Measurements from ENCODE around the gene MAD1L1. TPM values are rescaled to one million over a fixed set of nuclear protein-coding genes. Genes with fewer than 3 reads are reported as not detected.
"Not testable (repeated sequence)": the region's sequence is repeated elsewhere in the genome, so short reads cannot be mapped to it uniquely, and the experiment has no call there.

MAD1L1 gene
- total RNA-seq, 2 donors from 2014 or later: 81.3 to 115 TPM

DNA sequence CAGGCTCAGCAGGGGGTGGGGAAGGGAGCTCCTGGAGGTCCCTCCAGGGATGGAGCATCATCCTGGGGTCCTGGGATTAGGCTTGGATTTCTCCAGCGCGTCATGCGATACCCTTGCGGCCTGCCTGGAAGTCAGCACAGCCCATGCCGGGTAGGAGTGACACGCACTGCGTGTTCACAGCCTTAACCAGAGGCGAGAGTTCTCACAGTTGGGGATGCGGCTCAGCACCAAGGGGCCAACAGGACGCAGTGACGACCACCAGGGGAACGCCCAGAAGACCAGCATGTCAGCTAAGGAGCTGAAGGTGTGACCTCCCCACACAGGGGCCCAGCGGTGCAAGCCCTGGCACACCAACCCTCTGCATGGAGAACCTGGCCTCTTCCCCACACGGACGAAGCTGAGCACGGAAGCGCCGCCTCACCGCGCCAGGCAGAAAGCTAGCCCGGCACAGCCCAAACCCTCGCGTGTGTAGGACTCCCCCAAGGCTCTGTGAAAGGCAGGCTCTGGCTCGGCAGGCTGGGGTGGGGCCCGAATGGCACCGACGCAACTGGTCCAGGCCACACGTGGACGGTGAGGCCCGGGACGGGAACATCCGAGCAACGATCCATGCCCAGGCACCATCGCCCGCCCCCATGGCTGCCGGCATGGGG lies 364.1 kb downstream of the MAD1L1 start:
- H3K4me3 Mint-ChIP-seq: no peak overlapping the region
- peaks cover 9% of the 10 kb centered on the region for H3K4me1 Mint-ChIP-seq
- no peak overlapping the region for H3K27ac Mint-ChIP-seq
- no peaks in the 10 kb centered on the region for H3K9me3 ChIP-seq (ENCODE audit: control insufficient read depth, low read length, poor library complexity, severe bottlenecking)
- H3K27me3 Mint-ChIP-seq: no peaks in the 10 kb centered on the region
- no peak for ATAC-seq
- H3K36me3 Mint-ChIP-seq (ENCODE audit: low read depth): peaks cover 3% of the 10 kb centered on the region
- DNase-seq: no peak

DNA sequence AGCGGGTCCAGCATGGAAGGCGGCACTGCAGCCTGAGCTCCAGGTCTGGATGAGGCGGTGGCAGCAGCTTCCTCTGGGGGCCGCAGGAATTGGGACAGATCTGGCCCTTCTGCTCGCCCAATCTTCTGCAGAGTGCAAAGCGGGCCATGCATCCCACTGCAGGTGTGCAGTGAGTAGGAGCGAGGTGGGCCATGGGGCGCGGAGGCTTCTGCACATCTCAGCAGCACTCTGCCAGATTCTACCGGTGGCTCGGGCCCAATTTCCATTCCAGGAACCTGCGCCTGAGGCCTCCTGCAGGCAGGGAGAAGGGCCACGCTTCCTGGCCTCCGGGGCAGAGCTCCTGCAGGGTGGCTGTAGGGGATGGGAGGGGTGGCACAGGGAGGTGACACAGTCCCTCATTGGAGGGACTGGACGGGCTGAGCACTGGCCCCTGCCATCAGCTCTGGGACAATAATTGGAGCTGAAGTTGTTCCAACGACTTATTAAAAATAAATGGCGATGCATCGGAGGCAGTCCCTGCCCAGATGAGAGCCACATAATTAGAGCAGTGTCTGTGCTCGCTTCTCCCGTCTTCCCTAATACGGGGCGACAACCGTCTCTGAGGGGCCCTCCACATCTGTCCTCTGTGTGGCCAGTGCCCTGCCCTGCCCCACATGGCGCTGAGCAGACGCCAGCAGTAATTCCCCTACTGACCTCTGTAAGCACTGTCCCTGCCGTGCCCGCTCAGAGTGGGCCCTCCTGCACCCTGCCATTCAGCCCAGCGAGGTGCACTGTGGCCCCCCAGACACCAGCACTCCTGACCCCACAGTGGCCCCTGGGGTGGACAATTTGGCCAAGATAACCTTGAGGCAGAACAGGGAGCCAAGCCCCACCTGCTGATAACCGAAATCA lies 365.1 kb downstream of the MAD1L1 start:
- no peaks in the 10 kb centered on the region for H3K9me3 ChIP-seq (ENCODE audit: control insufficient read depth, low read length, poor library complexity, severe bottlenecking)
- no peaks in the 10 kb centered on the region for H3K27me3 Mint-ChIP-seq

DNA sequence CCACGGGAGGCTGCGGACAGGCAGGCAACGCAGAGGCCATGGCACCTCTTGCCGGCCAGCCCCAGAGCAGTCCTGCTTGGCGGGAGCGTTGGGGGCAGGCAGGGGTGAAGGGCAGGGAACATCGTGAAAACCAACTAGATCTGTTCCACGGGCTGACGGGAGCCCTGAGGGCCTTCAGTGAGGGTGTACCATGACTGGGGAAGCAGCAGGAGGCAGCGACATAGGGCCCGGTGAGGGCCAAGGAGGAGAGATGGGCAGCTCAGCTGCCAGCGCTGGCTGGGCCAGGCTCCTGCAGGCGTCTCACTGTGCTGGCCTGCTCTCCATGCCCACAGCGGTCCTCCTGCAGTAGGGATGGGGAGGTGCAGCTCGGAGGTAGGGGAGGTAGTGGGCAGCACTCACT lies 366.1 kb downstream of the MAD1L1 start:
- Mint-ChIP-seq H3K4me3 (no peak overlapping the region), H3K27ac (no peak overlapping the region), H3K4me1 (peaks cover 7% of the 10 kb centered on the region), H3K36me3 (ENCODE audit: low read depth) (peaks cover 3% of the 10 kb centered on the region), H3K27me3 (no peaks in the 10 kb centered on the region)
- H3K9me3 ChIP-seq (ENCODE audit: control insufficient read depth, low read length, poor library complexity, severe bottlenecking): no peaks in the 10 kb centered on the region
- DNase-seq: no peak
- no peak for ATAC-seq

More for the DNA sequence above, 365.1 kb downstream of the MAD1L1 start:
- Mint-ChIP-seq H3K4me1 (peaks cover 7% of the 10 kb centered on the region), H3K36me3 (ENCODE audit: low read depth) (peaks cover 3% of the 10 kb centered on the region), H3K27ac (no peak overlapping the region), H3K4me3 (peak overlapping the region; percentile 77)
- DNase-seq (no peak), ATAC-seq (no peak)

DNA sequence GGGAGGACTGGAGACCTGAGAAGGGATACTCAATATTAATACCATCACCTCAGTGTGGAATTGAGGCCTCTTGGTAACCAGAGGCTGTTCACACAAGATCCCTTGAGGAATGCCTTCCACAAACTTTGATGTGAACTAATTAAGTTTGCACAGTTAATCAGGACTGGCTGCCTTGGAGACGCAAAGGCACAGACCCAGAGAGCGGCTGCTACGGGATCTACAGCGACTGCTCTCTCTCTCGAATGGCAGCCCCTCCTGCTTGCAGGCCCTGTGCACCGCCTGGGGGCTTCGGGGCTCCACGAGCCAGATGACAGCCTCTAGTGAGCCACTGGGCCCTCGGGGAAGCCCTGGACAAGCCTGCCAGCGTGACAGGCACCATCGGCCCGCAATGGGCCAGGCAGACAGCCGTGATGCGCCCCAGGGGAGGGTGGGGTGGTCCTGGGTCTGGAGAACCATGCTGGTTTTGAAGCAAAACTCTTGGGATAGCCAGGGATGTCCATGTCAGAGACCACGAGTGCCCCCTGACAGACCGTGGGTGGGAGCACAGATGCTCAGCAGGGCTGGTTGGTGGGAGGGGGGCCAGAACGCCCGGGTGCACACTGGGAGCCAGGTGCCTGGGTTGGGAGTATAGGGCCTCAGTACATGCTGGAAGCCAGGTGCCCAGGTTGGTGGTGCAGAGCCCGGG lies 367.0 kb downstream of the MAD1L1 start:
- Mint-ChIP-seq H3K27me3 (no peaks in the 10 kb centered on the region), H3K4me1 (peaks cover 4% of the 10 kb centered on the region), H3K4me3 (no peak overlapping the region), H3K27ac (no peak overlapping the region), H3K36me3 (ENCODE audit: low read depth) (peaks cover 3% of the 10 kb centered on the region)
- DNase-seq (no peak), ATAC-seq (no peak)
- no peaks in the 10 kb centered on the region for H3K9me3 ChIP-seq (ENCODE audit: control insufficient read depth, low read length, poor library complexity, severe bottlenecking)

DNA sequence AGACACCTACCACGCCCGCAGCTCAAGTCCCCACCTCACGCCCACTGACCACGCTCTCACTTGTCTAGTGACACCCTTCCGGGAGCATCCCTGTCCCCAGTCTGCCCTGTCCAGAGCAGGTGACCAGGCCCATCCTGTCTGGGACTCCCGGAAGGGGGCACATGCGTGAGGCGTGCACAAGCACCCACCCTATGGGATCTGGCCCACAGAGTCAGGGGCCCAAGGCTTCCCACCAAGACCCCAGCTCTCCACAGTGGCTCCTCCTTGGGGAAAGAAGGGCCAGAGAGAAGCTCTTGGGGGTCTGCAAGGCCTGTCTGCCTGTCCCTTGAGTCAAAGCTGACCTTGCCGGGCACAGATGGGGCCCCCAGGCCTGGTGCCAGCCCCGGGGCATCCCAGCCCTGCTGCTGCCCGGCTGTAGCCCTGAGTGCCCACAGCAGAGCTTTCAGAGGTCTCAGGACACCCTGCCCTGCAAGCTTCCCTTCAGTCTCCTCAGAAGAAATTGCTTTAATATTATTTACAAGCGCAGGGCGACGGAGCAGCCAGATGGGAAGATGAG lies 367.7 kb downstream of the MAD1L1 start:
- Mint-ChIP-seq H3K4me3 (no peak overlapping the region), H3K4me1 (peaks cover 4% of the 10 kb centered on the region), H3K27me3 (no peaks in the 10 kb centered on the region), H3K36me3 (ENCODE audit: low read depth) (peaks cover 3% of the 10 kb centered on the region), H3K27ac (peak overlapping the region; percentile 62)
- H3K9me3 ChIP-seq (ENCODE audit: control insufficient read depth, low read length, poor library complexity, severe bottlenecking): no peaks in the 10 kb centered on the region
- no peak for DNase-seq
- ATAC-seq: no peak

DNA sequence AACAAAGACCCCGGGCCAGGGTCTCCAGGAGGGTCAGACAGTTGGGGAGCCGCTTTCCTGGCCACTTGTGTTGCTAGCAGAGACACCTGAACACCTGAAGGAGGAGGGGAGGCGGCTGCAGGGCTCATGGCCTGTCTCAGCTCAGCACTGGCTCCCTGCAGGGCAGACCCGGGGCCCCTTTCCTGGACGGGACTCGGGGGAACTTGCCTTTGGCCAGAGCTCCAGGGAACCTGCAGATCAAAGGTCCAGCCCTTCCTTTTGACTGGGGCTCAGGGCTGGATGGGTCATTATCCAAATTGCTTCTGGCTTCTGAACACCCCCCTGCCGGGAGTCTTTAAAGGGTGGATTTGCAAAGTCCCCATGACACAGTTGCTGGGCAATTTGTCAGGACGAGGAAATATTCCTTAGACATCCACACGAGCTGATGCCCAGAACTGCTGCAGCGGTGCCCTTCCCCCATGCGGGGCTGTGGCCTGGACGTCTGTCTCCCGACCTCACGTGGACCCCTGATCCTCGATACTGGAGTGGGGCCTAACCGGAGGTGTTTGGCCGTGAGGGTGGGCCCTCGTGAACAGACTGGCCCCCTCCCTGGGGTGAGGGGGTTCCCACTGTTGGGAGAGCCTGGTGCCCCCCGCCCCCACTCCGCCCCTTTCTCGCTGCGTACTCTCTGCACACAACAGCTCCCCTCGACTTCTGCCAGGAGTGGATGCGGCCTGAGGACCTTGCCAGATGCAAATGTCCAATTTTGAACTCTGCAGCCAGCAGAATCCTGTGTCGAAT lies 368.4 kb downstream of the MAD1L1 start:
- H3K27ac Mint-ChIP-seq: peak overlapping the region; percentile 62
- H3K4me3 Mint-ChIP-seq: no peak overlapping the region
- H3K9me3 ChIP-seq (ENCODE audit: control insufficient read depth, low read length, poor library complexity, severe bottlenecking): no peaks in the 10 kb centered on the region
- H3K27me3 Mint-ChIP-seq: no peaks in the 10 kb centered on the region
- DNase-seq: no peak
- peaks cover 4% of the 10 kb centered on the region for H3K4me1 Mint-ChIP-seq
- H3K36me3 Mint-ChIP-seq (ENCODE audit: low read depth): peaks cover 3% of the 10 kb centered on the region
- no peak for ATAC-seq

DNA sequence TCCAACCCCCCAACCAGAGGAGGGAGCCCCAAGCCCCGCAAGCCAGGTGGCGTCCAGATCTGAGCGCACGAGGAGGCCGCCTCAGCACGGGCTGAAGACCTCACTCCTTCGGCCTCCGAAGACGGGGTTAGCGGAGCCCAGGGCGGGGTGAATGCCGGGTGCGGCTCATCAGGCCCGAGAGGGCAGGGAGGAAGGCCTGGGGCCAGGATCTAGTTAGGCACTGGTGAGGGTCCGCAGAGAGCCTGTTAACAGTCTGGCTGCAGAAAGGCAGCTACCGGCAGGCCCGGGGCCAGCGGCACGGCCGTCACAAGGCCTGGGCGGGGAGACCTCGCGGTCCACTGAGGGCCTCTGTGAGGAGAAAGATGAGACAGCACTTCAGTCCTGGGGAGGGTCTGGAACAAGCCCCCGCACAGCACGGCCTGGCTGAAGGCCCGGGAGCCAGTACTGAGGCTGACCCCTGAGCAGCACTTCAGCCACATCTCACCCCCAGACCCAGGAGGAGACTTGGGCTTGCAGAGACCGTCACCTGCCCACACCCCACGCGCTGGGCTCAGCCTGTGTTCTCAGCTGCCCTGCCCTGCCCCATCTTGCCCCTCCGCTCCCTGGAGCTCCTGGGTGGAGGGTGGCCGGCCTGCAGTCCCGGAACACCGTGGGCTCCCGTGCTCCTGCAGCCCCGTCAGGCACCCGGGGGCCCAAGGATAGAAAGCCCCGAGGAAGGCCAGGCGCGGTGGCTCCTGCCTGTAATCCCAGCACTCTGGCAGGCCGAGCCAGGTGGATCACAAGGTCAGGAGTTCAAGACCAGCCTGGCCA lies 369.4 kb downstream of the MAD1L1 start:
- no peaks in the 10 kb centered on the region for H3K27me3 Mint-ChIP-seq
- H3K27ac Mint-ChIP-seq: no peak overlapping the region
- no peak for ATAC-seq
- H3K9me3 ChIP-seq (ENCODE audit: control insufficient read depth, low read length, poor library complexity, severe bottlenecking): no peaks in the 10 kb centered on the region
- no peak overlapping the region for H3K4me3 Mint-ChIP-seq
- H3K36me3 Mint-ChIP-seq (ENCODE audit: low read depth): peaks cover 3% of the 10 kb centered on the region
- DNase-seq: no peak
- H3K4me1 Mint-ChIP-seq: peaks cover 4% of the 10 kb centered on the region

DNA sequence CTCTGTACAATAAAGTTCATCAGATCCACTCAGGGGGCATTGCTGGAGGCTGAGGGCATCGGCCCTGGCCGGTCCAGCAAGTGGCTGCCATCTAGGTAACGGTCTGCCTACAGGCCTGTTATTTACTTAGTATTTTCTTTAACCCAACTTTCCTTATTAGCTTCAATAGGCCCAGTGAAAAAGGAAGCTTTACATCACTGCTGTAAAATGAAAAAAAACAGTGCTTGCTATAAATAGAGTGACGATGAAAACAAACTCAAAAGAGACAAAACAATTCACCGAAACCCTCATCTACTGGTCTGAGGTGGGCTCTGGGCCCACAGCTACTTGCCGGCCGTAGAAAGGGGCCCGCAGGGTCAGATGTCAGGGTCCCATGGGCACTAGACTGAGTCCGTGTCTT lies 370.2 kb downstream of the MAD1L1 start:
- H3K27ac Mint-ChIP-seq: no peak overlapping the region
- H3K4me1 Mint-ChIP-seq: peaks cover 4% of the 10 kb centered on the region
- no peak for ATAC-seq
- H3K4me3 Mint-ChIP-seq: no peak overlapping the region
- no peaks in the 10 kb centered on the region for H3K27me3 Mint-ChIP-seq
- H3K36me3 Mint-ChIP-seq (ENCODE audit: low read depth): peaks cover 3% of the 10 kb centered on the region
- no peak for DNase-seq
- no peaks in the 10 kb centered on the region for H3K9me3 ChIP-seq (ENCODE audit: control insufficient read depth, low read length, poor library complexity, severe bottlenecking)

DNA sequence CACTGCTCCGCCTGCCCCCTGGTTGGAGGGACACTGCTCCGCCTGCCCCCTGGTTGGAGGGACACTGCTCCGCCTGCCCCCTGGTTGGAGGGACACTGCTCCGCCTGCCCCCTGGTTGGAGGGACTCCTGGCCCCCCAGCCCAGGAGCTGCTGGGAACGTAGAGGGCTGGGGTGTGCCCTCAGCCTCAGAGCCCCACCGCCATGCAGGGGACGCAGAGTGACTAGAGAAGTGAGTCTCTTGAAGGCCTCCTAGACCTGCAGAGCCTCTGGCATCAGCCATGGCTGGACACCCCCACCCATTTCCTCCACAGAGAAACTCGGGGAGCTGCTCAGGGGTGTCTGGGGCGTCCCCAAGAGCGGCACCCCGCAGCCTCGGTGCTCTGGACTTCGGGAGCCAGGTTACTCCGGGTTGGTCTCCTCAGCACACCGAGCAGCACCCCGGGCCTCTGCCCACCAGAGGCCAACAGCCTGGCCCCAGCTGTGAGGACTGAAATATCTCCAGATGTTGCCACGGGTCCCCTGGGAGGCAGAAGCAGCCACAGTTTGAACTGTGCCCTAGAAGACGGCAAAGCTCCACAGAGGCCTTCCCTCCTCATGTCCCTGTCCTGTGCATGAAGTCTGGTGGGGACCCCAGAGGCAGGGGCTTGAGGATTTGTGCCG lies 370.8 kb downstream of the MAD1L1 start:
- ATAC-seq (no peak), DNase-seq (no peak)
- no peaks in the 10 kb centered on the region for H3K27me3 Mint-ChIP-seq
- H3K4me1 Mint-ChIP-seq: peaks cover 6% of the 10 kb centered on the region
- no peak overlapping the region for H3K4me3 Mint-ChIP-seq
- no peak overlapping the region for H3K27ac Mint-ChIP-seq
- H3K9me3 ChIP-seq (ENCODE audit: control insufficient read depth, low read length, poor library complexity, severe bottlenecking): no peaks in the 10 kb centered on the region
- H3K36me3 Mint-ChIP-seq (ENCODE audit: low read depth): peaks cover under 1% of the 10 kb centered on the region

DNA sequence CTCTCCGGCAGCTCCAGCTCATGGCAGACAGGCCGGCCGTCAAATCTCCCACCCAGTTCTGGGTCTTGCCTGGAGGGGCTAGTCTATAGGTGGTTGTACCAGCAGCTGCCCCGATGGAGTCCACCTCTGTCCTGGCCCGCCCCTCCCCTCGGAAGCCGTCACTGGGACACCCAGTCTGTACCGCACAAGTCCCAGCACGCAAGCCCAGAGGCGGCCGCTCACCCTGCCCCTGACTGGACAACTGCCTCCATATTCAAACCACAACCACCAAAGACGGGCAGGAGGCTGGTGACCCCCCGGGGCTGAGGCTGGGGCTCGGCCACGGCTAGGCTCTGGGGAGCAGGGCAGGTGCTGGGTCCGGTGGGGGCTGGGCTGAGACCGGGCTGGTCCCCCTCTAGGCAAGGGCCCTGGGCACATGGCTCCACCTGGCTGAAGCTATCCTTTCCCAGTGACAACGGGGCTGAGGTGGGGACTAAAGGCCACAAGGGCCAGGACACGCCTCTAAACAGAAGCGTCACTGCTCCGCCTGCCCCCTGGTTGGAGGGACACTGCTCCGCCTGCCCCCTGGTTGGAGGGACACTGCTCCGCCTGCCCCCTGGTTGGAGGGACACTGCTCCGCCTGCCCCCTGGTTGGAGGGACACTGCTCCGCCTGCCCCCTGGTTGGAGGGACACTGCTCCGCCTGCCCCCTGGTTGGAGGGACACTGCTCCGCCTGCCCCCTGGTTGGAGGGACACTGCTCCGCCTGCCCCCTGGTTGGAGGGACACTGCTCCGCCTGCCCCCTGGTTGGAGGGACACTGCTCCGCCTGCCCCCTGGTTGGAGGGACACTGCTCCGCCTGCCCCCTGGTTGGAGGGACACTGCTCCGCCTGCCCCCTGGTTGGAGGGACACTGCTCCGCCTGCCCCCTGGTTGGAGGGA lies 371.6 kb downstream of the MAD1L1 start:
- ATAC-seq; H3K4me1 Mint-ChIP-seq; H3K36me3 Mint-ChIP-seq (ENCODE audit: low read depth); H3K4me3 Mint-ChIP-seq; DNase-seq; H3K27me3 Mint-ChIP-seq; H3K9me3 ChIP-seq (ENCODE audit: control insufficient read depth, low read length, poor library complexity, severe bottlenecking); H3K27ac Mint-ChIP-seq: not testable (repeated sequence)

Data from T-helper 17 cell (primary cell).